Mucosa of rectum (tissue), 2 donors: ENCODE results near the gene B3GALT4.

Source experiments
- H3K27ac ChIP-seq, 2 donors: one replicate each; pipeline ENCODE4 v1.7.0; 2013; ENCODE audit warnings: inconsistent platforms in 2 of 2, low read depth in 2 of 2, low read length in 2 of 2
- H3K27me3 ChIP-seq, 2 donors: one replicate each; pipeline ENCODE4 v1.7.0; 2013; ENCODE audit warnings: low read length in 2 of 2; ENCODE audit not compliant: control insufficient read depth in 2 of 2, insufficient read depth in 2 of 2
- H3K36me3 ChIP-seq, 2 donors: one replicate each; pipeline ENCODE4 v1.7.0; 2013; ENCODE audit warnings: low read length in 2 of 2; ENCODE audit not compliant: control insufficient read depth in 2 of 2, insufficient read depth in 2 of 2
- H3K4me1 ChIP-seq, 2 donors: one replicate each; pipeline ENCODE4 v1.7.0; 2013; ENCODE audit warnings: low read length in 2 of 2, mild to moderate bottlenecking in 1 of 2; ENCODE audit not compliant: control insufficient read depth in 2 of 2, insufficient read depth in 2 of 2
- H3K4me3 ChIP-seq, 2 donors: one replicate each; pipeline ENCODE4 v1.7.0; 2013; ENCODE audit warnings: low read length in 2 of 2
- H3K9ac ChIP-seq, 2 donors: one replicate each; pipeline ENCODE4 v1.7.0; 2013; ENCODE audit warnings: low read length in 2 of 2, low read depth in 1 of 2, mild to moderate bottlenecking in 1 of 2
- H3K9me3 ChIP-seq, 2 donors: one replicate each; pipeline ENCODE4 v1.7.0; 2013; ENCODE audit warnings: low read length in 2 of 2; ENCODE audit not compliant: control insufficient read depth in 2 of 2
- donor health status: healthy.
- donor health status: Normal muscosa, but diverticular disease.

B3GALT4 gene

GRCh38 chr6:33276864-33277662, at the start of gene B3GALT4:
B3GALT4 (plus strand) TSS chr6:33277123; CDS start chr6:33277420, 297 bp downstream.
- Histone ChIP-seq H3K27ac (peak within 1 kb of the TSS; percentile 93 to 97), H3K4me3 (peak within 1 kb of the TSS; percentile 79 to 82), H3K4me1 (peaks cover 48 to 52% of the 10 kb centered on the region in 2 donors), H3K27me3 (no peaks in the 10 kb centered on the region), H3K9me3 (no peaks in the 10 kb centered on the region), H3K36me3 (peaks cover 47 to 52% of the 10 kb centered on the region in 2 donors), H3K9ac (peak within 1 kb of the TSS; percentile 82 to 90)

DNA sequence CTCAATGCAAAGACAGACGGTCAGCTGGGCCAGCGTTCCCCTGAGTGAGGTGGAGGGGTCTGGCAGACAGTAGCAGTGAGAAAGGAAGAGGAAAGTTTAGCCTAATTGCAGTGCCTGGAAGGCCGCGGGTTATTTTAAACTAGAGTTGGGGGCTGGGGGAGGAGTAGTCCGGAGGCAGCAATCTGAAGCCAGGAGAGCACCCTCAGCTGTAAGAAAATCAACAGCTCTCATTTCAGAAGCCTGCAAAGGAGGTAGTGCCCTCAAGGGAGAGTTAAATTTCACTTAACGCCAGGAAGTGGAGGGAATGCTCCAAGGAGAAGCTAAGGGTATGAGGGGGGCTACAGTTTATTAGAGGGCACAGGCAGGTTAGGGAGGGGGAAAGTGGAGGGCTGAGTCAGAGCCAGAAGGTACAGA, 41.7 kb upstream of the B3GALT4 start:
- Histone ChIP-seq H3K9me3 (no peaks in the 10 kb centered on the region), H3K27ac (no peak overlapping the region), H3K36me3 (no peaks in the 10 kb centered on the region), H3K27me3 (peaks cover 3 to 9% of the 10 kb centered on the region in 2 donors), H3K4me1 (no peaks in the 10 kb centered on the region), H3K4me3 (no peak overlapping the region), H3K9ac (no peak overlapping the region)

DNA sequence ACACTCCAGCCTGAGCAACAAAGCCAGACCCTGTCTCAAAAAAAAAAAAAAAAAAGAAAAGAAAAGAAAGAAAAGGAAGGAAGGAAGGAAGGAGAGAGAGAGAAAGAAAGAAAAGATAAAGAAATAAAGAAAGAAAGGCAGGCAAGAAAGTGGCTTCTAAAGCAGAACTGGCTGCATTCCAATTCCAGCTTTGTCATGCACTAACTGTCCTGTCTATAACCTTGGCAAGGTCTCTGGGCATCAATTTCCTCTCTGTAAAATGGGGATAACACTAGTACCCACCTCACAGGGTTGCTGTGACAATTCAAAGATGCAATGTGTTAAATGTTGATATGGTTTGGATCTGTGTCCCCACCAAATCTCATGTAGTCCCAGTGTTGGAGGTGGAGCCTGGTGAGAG, 40.6 kb upstream of the B3GALT4 start:
- Histone ChIP-seq H3K9ac (no peak overlapping the region), H3K9me3 (no peaks in the 10 kb centered on the region), H3K4me3 (no peak overlapping the region), H3K27ac (no peak overlapping the region), H3K36me3 (no peaks in the 10 kb centered on the region), H3K27me3 (peaks cover 5 to 9% of the 10 kb centered on the region in 2 donors), H3K4me1 (no peaks in the 10 kb centered on the region)

DNA sequence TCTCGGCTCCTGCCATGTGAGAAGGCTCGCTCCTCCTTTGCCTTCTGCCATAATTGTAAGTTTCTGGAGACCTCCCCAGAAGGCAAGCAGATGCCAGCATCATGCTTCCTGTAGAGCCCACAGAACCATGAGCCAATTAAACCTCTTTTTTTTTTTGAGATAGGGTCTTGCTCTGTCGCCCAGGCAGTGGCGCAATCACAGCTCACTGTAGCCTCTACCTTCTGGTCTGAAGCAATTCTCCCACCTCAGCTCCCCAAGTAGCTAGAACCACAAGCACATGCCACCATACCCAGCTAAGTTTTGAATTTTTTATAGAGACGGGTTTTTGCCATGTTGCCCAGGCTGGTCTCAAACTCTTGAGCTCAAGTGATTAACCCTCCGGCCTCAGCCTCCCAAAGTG, 40.1 kb upstream of the B3GALT4 start:
- Histone ChIP-seq H3K4me1 (no peaks in the 10 kb centered on the region), H3K4me3 (no peak overlapping the region), H3K9me3 (no peaks in the 10 kb centered on the region), H3K36me3 (no peaks in the 10 kb centered on the region), H3K27ac (no peak overlapping the region), H3K9ac (no peak overlapping the region), H3K27me3 (peaks cover 5 to 9% of the 10 kb centered on the region in 2 donors)

GRCh38 chr6:33237741-33238140, 39.2 kb upstream of the B3GALT4 start:
- Histone ChIP-seq H3K4me1 (no peaks in the 10 kb centered on the region), H3K9me3 (no peaks in the 10 kb centered on the region), H3K27ac (no peak overlapping the region), H3K27me3 (peaks cover 8 to 15% of the 10 kb centered on the region in 2 donors), H3K4me3 (no peak overlapping the region), H3K9ac (no peak overlapping the region), H3K36me3 (no peaks in the 10 kb centered on the region)

- no peaks in the 10 kb centered on the region for H3K4me1 ChIP-seq
- no peak overlapping the region for H3K9ac ChIP-seq
- no peaks in the 10 kb centered on the region for H3K36me3 ChIP-seq
- no peak overlapping the region for H3K27ac ChIP-seq
- peaks cover 5 to 11% of the 10 kb centered on the region in 2 donors for H3K27me3 ChIP-seq
- no peak overlapping the region for H3K4me3 ChIP-seq
- no peaks in the 10 kb centered on the region for H3K9me3 ChIP-seq
Observed at GRCh38 chr6:33241968-33242367, 35.0 kb upstream of the B3GALT4 start.

GRCh38 chr6:33243476-33243875, 33.4 kb upstream of the B3GALT4 start:
- Histone ChIP-seq H3K9ac (no peak overlapping the region), H3K27me3 (peaks cover 5 to 11% of the 10 kb centered on the region in 2 donors), H3K4me3 (no peak overlapping the region), H3K36me3 (no peaks in the 10 kb centered on the region), H3K9me3 (no peaks in the 10 kb centered on the region), H3K27ac (no peak overlapping the region), H3K4me1 (peaks cover 2 to 6% of the 10 kb centered on the region in 2 donors)

DNA sequence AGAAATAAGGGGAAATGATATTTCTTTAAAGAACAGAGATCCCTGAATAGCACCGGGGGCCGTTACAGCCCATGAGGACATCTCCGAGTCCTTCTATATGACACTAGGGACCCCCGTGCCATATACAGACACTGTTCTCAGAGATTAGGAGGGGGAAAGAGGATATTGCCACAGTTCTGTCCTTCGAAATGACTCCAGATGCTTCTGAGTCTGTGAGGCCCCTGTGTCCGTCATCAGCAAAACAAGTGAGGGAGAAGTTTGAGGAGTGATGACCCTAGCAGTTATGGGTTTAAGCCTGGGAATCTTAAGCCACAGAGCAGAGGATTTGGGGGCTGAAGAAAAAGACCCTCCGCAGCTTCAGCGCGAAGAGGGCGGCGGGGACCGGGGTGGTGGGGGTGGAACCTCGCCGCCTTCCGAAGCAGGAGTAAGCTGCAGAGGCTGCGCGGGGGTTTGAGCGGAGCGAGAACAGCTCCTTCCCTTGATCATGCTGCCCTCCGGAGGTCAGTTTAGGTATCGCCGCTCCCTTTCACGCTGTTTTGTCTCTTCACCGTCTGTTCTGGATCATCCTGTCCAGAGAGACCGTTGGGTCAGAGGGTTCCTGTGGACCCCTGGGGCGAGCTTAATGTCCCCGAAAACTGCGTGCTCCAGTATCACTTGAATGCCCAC, 28.8 kb upstream of the B3GALT4 start:
- H3K36me3 ChIP-seq, result peaks cover 0 to 14% of the 10 kb centered on the region in 2 donors
- no peaks in the 10 kb centered on the region for H3K27me3 ChIP-seq
- H3K4me1 ChIP-seq, result peaks cover 17 to 21% of the 10 kb centered on the region in 2 donors
- peak overlapping the region; percentile 85 to 93 for H3K27ac ChIP-seq
- peak overlapping the region; percentile 81 to 85 for H3K9ac ChIP-seq
- peak overlapping the region; percentile 73 to 83 for H3K4me3 ChIP-seq
- no peaks in the 10 kb centered on the region for H3K9me3 ChIP-seq

DNA sequence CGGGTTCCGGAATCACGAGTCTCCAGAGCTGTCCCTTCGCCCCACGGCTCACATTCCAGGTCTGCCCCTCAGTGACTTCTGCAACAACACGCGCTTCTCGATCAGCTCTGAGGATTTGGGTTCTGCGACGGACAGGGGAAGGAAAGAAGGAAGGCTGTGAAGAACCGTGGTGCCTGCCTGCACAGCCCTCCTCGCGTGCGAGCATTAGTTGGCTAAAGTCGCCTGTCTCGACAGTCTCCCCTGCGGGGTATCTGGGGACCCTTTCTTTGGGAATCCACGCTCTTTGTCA, 28.3 kb upstream of the B3GALT4 start:
- no peaks in the 10 kb centered on the region for H3K9me3 ChIP-seq
- H3K4me1 ChIP-seq, result peaks cover 17 to 21% of the 10 kb centered on the region in 2 donors
- no peaks in the 10 kb centered on the region for H3K27me3 ChIP-seq
- H3K9ac ChIP-seq, result peak overlapping the region; percentile 81 to 85
- peak overlapping the region; percentile 73 to 83 for H3K4me3 ChIP-seq
- peaks cover 0 to 14% of the 10 kb centered on the region in 2 donors for H3K36me3 ChIP-seq
- peak overlapping the region; percentile 85 to 93 for H3K27ac ChIP-seq

GRCh38 chr6:33248932-33249731, 27.8 kb upstream of the B3GALT4 start:
- Histone ChIP-seq H3K36me3 (peaks cover 0 to 14% of the 10 kb centered on the region in 2 donors), H3K4me1 (peaks cover 17 to 21% of the 10 kb centered on the region in 2 donors), H3K4me3 (peak overlapping the region; percentile 73 to 83), H3K9ac (peak overlapping the region; percentile 81 to 87), H3K9me3 (no peaks in the 10 kb centered on the region), H3K27ac (peak overlapping the region; percentile 85 to 93), H3K27me3 (no peaks in the 10 kb centered on the region)
